H1 (cell line): ENCODE measurements around the gene MYH2. TPM values are rescaled to one million over a fixed set of nuclear protein-coding genes. Genes with fewer than 3 reads are reported as not detected.

ENCODE experiments used
- CTCF ChIA-PET: fragments of 300-600 bp; sonication (Branson Sonifier 250); formaldehyde crosslinking; loops from one replicate; lab custom pipeline; 2021; ENCODE audit not compliant: partially characterized antibody; lab: Charles Lee
- POLR2A ChIA-PET: fragments of 300-600 bp; sonication (Branson Sonifier 250); formaldehyde crosslinking; loops from one replicate; lab custom pipeline; 2021; ENCODE audit warnings: inconsistent platforms; ENCODE audit not compliant: partially characterized antibody; lab: Charles Lee
- DNase-seq, 2 experiments: peaks; one replicate each; pipeline versions ENCODE4 v3.0.0 to v3.0.0-alpha.2; 2010 to 2022; ENCODE audit warnings: low spot score in 2 of 2, low read depth in 1 of 2, mixed read lengths in 1 of 2
- FAIRE-seq: peaks from 2 replicates; lab custom pipeline; 2011; peaks lifted over from hg19 to GRCh38; lab: Jason Lieb, UNC
- H2AFZ ChIP-seq: 2 replicates; pipeline ENCODE4 v1.8.1; 2012; ENCODE audit warnings: low read length, inconsistent platforms
- H2AK5ac ChIP-seq: 2 replicates; pipeline ENCODE4 v1.6.1; 2013; ENCODE audit warnings: low read depth, low read length
- H2BK120ac ChIP-seq: replicated peaks from 2 replicates; pipeline ENCODE3; 2013; ENCODE audit warnings: low read depth, low read length, inconsistent platforms
- H2BK12ac ChIP-seq: 2 replicates; pipeline ENCODE4 v1.6.1; 2013; ENCODE audit warnings: low read depth, low read length
- H2BK15ac ChIP-seq: 2 replicates; pipeline ENCODE4 v1.6.1; 2013; ENCODE audit warnings: low read length
- H2BK20ac ChIP-seq: 2 replicates; pipeline ENCODE4 v1.6.1; 2013; ENCODE audit warnings: low read length
- H2BK5ac ChIP-seq: 2 replicates; pipeline ENCODE4 v1.6.1; 2013; ENCODE audit warnings: low read depth, low read length
- H3K14ac ChIP-seq: 2 replicates; pipeline ENCODE4 v1.6.1; 2013; ENCODE audit warnings: inconsistent platforms; ENCODE audit not compliant: insufficient read length
- H3K18ac ChIP-seq: 2 replicates; pipeline ENCODE4 v1.6.1; 2013; ENCODE audit warnings: low read length; ENCODE audit errors: extremely low read depth
- H3K23ac ChIP-seq: 2 replicates; pipeline ENCODE4 v1.6.1; 2013; ENCODE audit warnings: inconsistent platforms; ENCODE audit not compliant: insufficient read length
- H3K23me2 ChIP-seq: 2 replicates; pipeline ENCODE4 v1.6.1; 2013; ENCODE audit warnings: low read depth, low read length
- H3K27ac ChIP-seq: 2 replicates; pipeline ENCODE4 v1.6.1; 2011; ENCODE audit warnings: low read depth, low read length, inconsistent platforms
- H3K27me3 ChIP-seq, 4 experiments: replicated peaks in 1 of 4; 1 replicate in 1 of 4; 2 replicates in 3 of 4; pipeline versions ENCODE4 v1.6.1 to v1.8.1; 2011 to 2013; ENCODE audit warnings: low read length in 3 of 4, mild to moderate bottlenecking in 3 of 4, inconsistent platforms in 2 of 4, mixed read lengths in 2 of 4, moderate library complexity in 1 of 4; ENCODE audit not compliant: control insufficient read depth in 3 of 4, insufficient read depth in 3 of 4; ENCODE audit errors: extremely low read depth in 1 of 4
- H3K36me3 ChIP-seq, 4 experiments: 2 replicates each; pipeline versions ENCODE4 v1.6.1 to v1.8.1; 2011 to 2013; ENCODE audit warnings: mild to moderate bottlenecking in 4 of 4, low read length in 3 of 4, moderate library complexity in 2 of 4, control low read depth in 1 of 4, inconsistent platforms in 1 of 4; ENCODE audit not compliant: insufficient read depth in 4 of 4, control insufficient read depth in 2 of 4
- H3K4ac ChIP-seq: replicated peaks from 2 replicates; pipeline ENCODE3; 2013; ENCODE audit warnings: low read length, low read depth, mixed read lengths, inconsistent platforms; ENCODE audit not compliant: insufficient read length
- H3K4me1 ChIP-seq, 4 experiments: replicated peaks in 1 of 4; 1 replicate in 1 of 4; 2 replicates in 3 of 4; pipeline versions ENCODE4 v1.6.1 to v1.8.1; 2011 to 2013; ENCODE audit warnings: low read length in 3 of 4, inconsistent platforms in 2 of 4, mixed read lengths in 1 of 4; ENCODE audit not compliant: insufficient read depth in 4 of 4, control insufficient read depth in 3 of 4
- H3K4me2 ChIP-seq, 2 experiments: 2 replicates each; pipeline versions ENCODE4 v1.6.1 to v1.8.1; 2011 to 2013; ENCODE audit warnings: low read depth in 2 of 2, low read length in 2 of 2, control low read depth in 1 of 2, inconsistent platforms in 1 of 2, mild to moderate bottlenecking in 1 of 2; ENCODE audit not compliant: insufficient read depth in 1 of 2
- H3K4me3 ChIP-seq, 4 experiments: fragments of 200-600, 300-600 bp in 1 of 4; sonication (generic), shearing (Covaris generic), sonication (Bioruptor Twin) in 1 of 4; 2 replicates each; pipeline versions ENCODE4 v1.5.1 to v1.8.1; 2011 to 2016; ENCODE audit warnings: low read length in 4 of 4, low read depth in 3 of 4, control low read depth in 2 of 4, inconsistent platforms in 2 of 4, mild to moderate bottlenecking in 2 of 4, mixed read lengths in 1 of 4, moderate library complexity in 1 of 4; ENCODE audit not compliant: insufficient read depth in 2 of 4; ENCODE audit errors: extremely low read depth in 1 of 4
- H3K56ac ChIP-seq: replicated peaks from 2 replicates; pipeline ENCODE3; 2013; ENCODE audit warnings: low read depth, mild to moderate bottlenecking, mixed read lengths, low read length, inconsistent platforms; ENCODE audit not compliant: insufficient read length
- H3K79me1 ChIP-seq: 2 replicates; pipeline ENCODE4 v1.6.1; 2013; ENCODE audit warnings: low read depth, low read length, control low read depth
- H3K79me2 ChIP-seq, 2 experiments: 2 replicates each; pipeline versions ENCODE4 v1.6.1 to v1.8.1; 2012 to 2013; ENCODE audit warnings: low read length in 2 of 2, mild to moderate bottlenecking in 2 of 2, inconsistent platforms in 1 of 2; ENCODE audit not compliant: insufficient read depth in 2 of 2, control insufficient read depth in 1 of 2
- H3K9ac ChIP-seq, 4 experiments: replicated peaks in 1 of 4; 1 replicate in 1 of 4; 2 replicates in 3 of 4; pipeline versions ENCODE4 v1.6.1 to v1.8.1; 2011 to 2013; ENCODE audit warnings: low read depth in 3 of 4, low read length in 3 of 4, control low read depth in 2 of 4, mild to moderate bottlenecking in 2 of 4, moderate library complexity in 2 of 4, inconsistent platforms in 1 of 4; ENCODE audit errors: extremely low read depth in 1 of 4
- H3K9me3 ChIP-seq, 2 experiments: 2 replicates each; pipeline versions ENCODE4 v1.6.1 to v1.8.1; 2012 to 2013; ENCODE audit warnings: mild to moderate bottlenecking in 2 of 2, moderate library complexity in 2 of 2, control low read depth in 1 of 2, inconsistent platforms in 1 of 2, low read depth in 1 of 2, low read length in 1 of 2, mixed read lengths in 1 of 2; ENCODE audit not compliant: insufficient read depth in 2 of 2
- H4K20me1 ChIP-seq, 2 experiments: replicated peaks in 1 of 2; 2 replicates each; pipeline versions ENCODE3 to v1.8.1; 2011 to 2013; ENCODE audit warnings: inconsistent platforms in 2 of 2, low read length in 2 of 2, mild to moderate bottlenecking in 1 of 2; ENCODE audit not compliant: insufficient read depth in 2 of 2, control insufficient read depth in 1 of 2
- H4K5ac ChIP-seq: 2 replicates; pipeline ENCODE4 v1.6.1; 2013; ENCODE audit warnings: low read length, low read depth, mixed read lengths, inconsistent platforms; ENCODE audit not compliant: insufficient read length
- H4K8ac ChIP-seq: 2 replicates; pipeline ENCODE4 v1.8.0; 2013; ENCODE audit warnings: mild to moderate bottlenecking, moderate library complexity, low read length, inconsistent platforms; ENCODE audit not compliant: insufficient read depth; ENCODE audit errors: extremely low read depth
- H4K91ac ChIP-seq: replicated peaks from 2 replicates; pipeline ENCODE3; 2013; ENCODE audit warnings: low read length, mixed read lengths, inconsistent platforms; ENCODE audit not compliant: insufficient read length
- CBX5 ChIP-seq: fragments of 300-800, 300-1000 bp; sonication (generic); IDR thresholded peaks from 2 replicates; pipeline ENCODE4 v1.7.1; 2016; ENCODE audit warnings: antibody characterized with exemption, low read length, low read depth
- GABPA ChIP-seq: IDR thresholded peaks from 2 replicates; pipeline ENCODE4 v1.6.1; 2011; ENCODE audit warnings: mild to moderate bottlenecking, low read length, moderate library complexity, borderline replicate concordance; ENCODE audit not compliant: insufficient read depth
- JUND ChIP-seq: IDR thresholded peaks from 2 replicates; pipeline ENCODE4 v1.6.1; 2011; ENCODE audit warnings: mild to moderate bottlenecking, improper control_type of control experiment, low read length
- POLR2AphosphoS5 ChIP-seq: IDR thresholded peaks from 2 replicates; pipeline ENCODE4 v1.6.1; 2011; ENCODE audit warnings: low read depth, low read length
- SIX5 ChIP-seq: IDR thresholded peaks from 2 replicates; pipeline ENCODE4 v1.6.1; 2011; ENCODE audit warnings: mild to moderate bottlenecking, low read depth, low read length
- TBP ChIP-seq: IDR thresholded peaks from 2 replicates; pipeline ENCODE4 v1.6.1; 2011; ENCODE audit warnings: low read depth, low read length, improper control_type of control experiment
- WGBS, 2 experiments: shearing (Covaris generic) in 1 of 2; methylation state at CpG; one replicate each; pipeline versions ENCODE4 v1.1.6 to v1.1.7; 2013 to 2015; ENCODE audit warnings: low lambda C conversion rate in 2 of 2, mixed read lengths in 2 of 2, inconsistent platforms in 1 of 2, low coverage in 1 of 2, missing lambda C conversion rate in 1 of 2; ENCODE audit not compliant: insufficient replicate concordance in 2 of 2, insufficient coverage in 1 of 2, insufficient read length in 1 of 2; ENCODE audit errors: extremely low coverage in 1 of 2, missing lambda C conversion rate in 1 of 2; 5-methylcytosine and 5-hydroxymethylcytosine counted together
- polyA plus RNA-seq, 7 experiments: library from polyadenylated mRNA; depleted of rRNA in 3 of 7; stranded (reverse) in 5 of 7; unstranded in 2 of 7; fragments of >200 nt in 5 of 7; fragments of 200-250 nt in 2 of 7; gene quantifications; 1 replicate in 5 of 7; 2 replicates in 1 of 7; 4 replicates in 1 of 7; pipeline versions ENCODE4 v1.2.1 to v1.2.3, GENCODE V29; 2011 to 2013; ENCODE audit warnings: missing spikeins in 2 of 7, mixed read lengths in 2 of 7
- total RNA-seq: library from RNA; stranded (reverse); fragmentation: NEBNext Ultra II Directional; extraction: Animal tissue kit (Norgen Biotek cat#: 25700); gene quantifications from 2 replicates; pipeline ENCODE4 v1.2.1, GENCODE V29; 2021

MYH2 gene
- total and polyA plus RNA-seq, 2 of the 8 experiments (the other 6 are each of a cell fraction or from before 2014, with no cell fraction given) = 1.0 to 9.0 TPM

DNA sequence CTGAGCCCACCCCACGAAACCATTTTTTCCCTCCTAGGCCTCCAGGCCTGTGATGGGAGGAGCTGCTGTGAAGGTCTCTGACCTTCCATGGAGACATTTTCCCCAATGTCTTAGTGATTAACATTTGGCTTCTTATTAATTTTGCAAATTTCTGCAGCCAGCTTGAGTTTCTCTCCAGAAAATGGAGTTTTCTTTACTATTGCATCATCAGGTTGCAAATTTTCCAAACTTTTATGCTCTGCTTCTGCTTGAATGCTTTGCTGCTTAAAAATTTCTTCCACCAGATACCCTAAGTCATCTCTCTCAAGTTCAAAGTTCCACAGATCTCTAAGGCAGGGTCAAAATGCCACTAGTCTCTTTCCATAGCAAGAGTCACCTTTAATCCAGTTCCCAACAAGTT, 67.2 kb downstream of the MYH2 start:
- WGBS, 2 experiments = 94% methylated on average over 1 of the region's 1 CpG; no CpG with 5 or more reads in 1 of the 2 experiments

More for the DNA sequence above, 67.2 kb downstream of the MYH2 start:
- Histone ChIP-seq H3K56ac (no peak overlapping the region), H3K18ac (no peak overlapping the region), H3K9me3 (peaks cover 4 to 17% of the 10 kb centered on the region in 2 experiments; a peak in 3 of 4 replicates), H3K79me1 (no peaks in the 10 kb centered on the region), H3K27ac (no peak overlapping the region), H3K14ac (no peak overlapping the region), H3K4me2 (no peak overlapping the region), H2BK20ac (no peak overlapping the region), H2BK5ac (no peak overlapping the region), H2BK12ac (no peak overlapping the region), H2BK120ac (no peak overlapping the region), H3K23ac (no peak overlapping the region), H4K8ac (no peak overlapping the region), H4K5ac (no peak overlapping the region), H3K4ac (no peak overlapping the region), H2AFZ (no peak overlapping the region), H4K20me1 (no peaks in the 10 kb centered on the region), H3K36me3 (no peaks in the 10 kb centered on the region)
- ChIA-PET CTCF (no interaction called here), POLR2A (no interaction called here)
- FAIRE-seq (no peak), DNase-seq (no peak)
- TF ChIP-seq CBX5 = no peak
- no peak for TF ChIP-seq POLR2AphosphoS5
- TF ChIP-seq GABPA = no peak
- TF ChIP-seq TBP = no peak
- TF ChIP-seq JUND = no peak
- no peak for TF ChIP-seq SIX5
- TF ChIP-seq, all 59 proteins: peak for 0
- Histone ChIP-seq H3K9ac (no peak overlapping the region), H3K27me3 (no peaks in the 10 kb centered on the region), H3K4me1 (no peaks in the 10 kb centered on the region), H2BK15ac (no peak overlapping the region), H3K4me3 (no peak overlapping the region), H2AK5ac (no peak overlapping the region), H3K23me2 (no peaks in the 10 kb centered on the region), H3K79me2 (no peaks in the 10 kb centered on the region), H4K91ac (no peak overlapping the region)
